Panc1 (cell line): Measurements from ENCODE around the gene LRRK1. TPM values are rescaled to one million over a fixed set of nuclear protein-coding genes. Genes with fewer than 3 reads are reported as not detected.

Experiments used
- ATAC-seq: fragments of 200-7000 bp; cut with Tn5 transposase; 2 replicates; pipeline ENCODE4 v1.9.1; 2020; ENCODE audit warnings: mild to moderate bottlenecking, moderate library complexity
- BruUV-seq: library from RNA; stranded (reverse); fragments of 400-500 nt; replicated peaks from 2 replicates; lab custom pipeline; 2021; lab: Mats Ljungman, UMichigan
- CTCF ChIA-PET: fragments of 300-600 bp; sonication (Branson Sonifier 250); formaldehyde crosslinking; loops from one replicate; lab custom pipeline; 2022; ENCODE audit warnings: antibody characterized with exemption; lab: Charles Lee
- POLR2A ChIA-PET: fragments of 300-600 bp; sonication (Branson Sonifier 250); formaldehyde crosslinking; loops from one replicate; lab custom pipeline; 2022; ENCODE audit warnings: antibody characterized with exemption; lab: Charles Lee
- DNase-seq: peaks from one replicate; pipeline ENCODE4 v3.0.0-alpha.2; 2010; ENCODE audit warnings: low read depth, low spot score
- H3K27ac ChIP-seq: 2 replicates; pipeline ENCODE4 v1.5.1; 2011; ENCODE audit warnings: mild to moderate bottlenecking, low read length, inconsistent platforms
- H3K27me3 ChIP-seq: fragments of 200-500 bp; sonication (Bioruptor generic); 2 replicates; pipeline ENCODE4 v1.6.0; 2014; ENCODE audit warnings: low read length, inconsistent platforms; ENCODE audit not compliant: control insufficient read depth, insufficient read depth
- H3K36me3 ChIP-seq: fragments of 200-500 bp; sonication (Bioruptor generic); 2 replicates; pipeline ENCODE4 v1.5.1; 2014; ENCODE audit warnings: inconsistent platforms, mild to moderate bottlenecking, low read length, moderate library complexity; ENCODE audit not compliant: control insufficient read depth, insufficient read depth
- H3K4me1 ChIP-seq: 2 replicates; pipeline ENCODE4 v1.5.1; 2011; ENCODE audit warnings: inconsistent platforms, mild to moderate bottlenecking, low read length, moderate library complexity; ENCODE audit not compliant: control insufficient read depth, insufficient read depth
- H3K4me3 ChIP-seq, 2 experiments: 2 replicates each; pipeline ENCODE4 v1.5.1; 2011 to 2012; ENCODE audit warnings: low read depth in 2 of 2, low read length in 2 of 2, mild to moderate bottlenecking in 2 of 2, inconsistent platforms in 1 of 2, moderate library complexity in 1 of 2
- H3K9me3 ChIP-seq: fragments of 200-500 bp; sonication (Bioruptor generic); 2 replicates; pipeline ENCODE4 v1.5.1; 2014; ENCODE audit warnings: low read depth, mild to moderate bottlenecking, inconsistent platforms, low read length, moderate library complexity; ENCODE audit not compliant: control insufficient read depth, insufficient read depth
- POLR2AphosphoS5 ChIP-seq: IDR thresholded peaks from 2 replicates; pipeline ENCODE4 v1.6.1; 2012; ENCODE audit warnings: mild to moderate bottlenecking, low read depth, low read length, moderate library complexity
- REST ChIP-seq, 2 experiments: IDR thresholded peaks; 2 replicates each; pipeline ENCODE4 v1.6.1; 2011 to 2012; ENCODE audit warnings: low read depth in 2 of 2, control low read depth in 1 of 2, low read length in 1 of 2, mild to moderate bottlenecking in 1 of 2, moderate library complexity in 1 of 2; ENCODE audit not compliant: insufficient read depth in 1 of 2
- SIN3A ChIP-seq: IDR thresholded peaks from 2 replicates; pipeline ENCODE4 v1.6.1; 2012; ENCODE audit warnings: low read depth, mild to moderate bottlenecking, low read length, moderate library complexity, borderline replicate concordance; ENCODE audit not compliant: insufficient read depth
- TCF7L2 ChIP-seq: IDR thresholded peaks from 2 replicates; pipeline ENCODE4 v1.6.1; 2011; ENCODE audit warnings: mild to moderate bottlenecking, low read depth, low read length, inconsistent platforms
- in situ Hi-C: cut with HindIII; loops from 2 replicates; pipeline ENCODE4 v1.10.0; 2016; ENCODE audit warnings: low sequenced_read_pairs, low pct_unique_long_range_greater_than_20kb
- intact Hi-C: fragments of 100-400 bp; cut with micrococcal nuclease; formaldehyde crosslinking; loops from one replicate; pipeline ENCODE4 v1.10.0; 2022; ENCODE audit not compliant: unreplicated experiment
- total RNA-seq: library from RNA; stranded (reverse); gene quantifications from one replicate; pipeline ENCODE4 v1.2.1, GENCODE V29; 2021; ENCODE audit not compliant: unreplicated experiment
- TF ChIP-seq, protein P1 (sequence below): fragments of 450-650 bp; IDR thresholded peaks from 2 replicates; pipeline ENCODE4 v1.5.1; 2017; ENCODE audit warnings: mild to moderate bottlenecking

LRRK1 gene
- total RNA-seq, 1 experiment from 2014 or later = 88.0 TPM

- BruUV-seq = no TSS peak
- in situ Hi-C loops = no loop called here
- H3K36me3 ChIP-seq = peaks cover 21% of the 10 kb centered on the region
- peaks cover 47% of the 10 kb centered on the region for H3K4me1 ChIP-seq
- TF ChIP-seq POLR2AphosphoS5 = no peak
- TF ChIP-seq, protein P1, sequence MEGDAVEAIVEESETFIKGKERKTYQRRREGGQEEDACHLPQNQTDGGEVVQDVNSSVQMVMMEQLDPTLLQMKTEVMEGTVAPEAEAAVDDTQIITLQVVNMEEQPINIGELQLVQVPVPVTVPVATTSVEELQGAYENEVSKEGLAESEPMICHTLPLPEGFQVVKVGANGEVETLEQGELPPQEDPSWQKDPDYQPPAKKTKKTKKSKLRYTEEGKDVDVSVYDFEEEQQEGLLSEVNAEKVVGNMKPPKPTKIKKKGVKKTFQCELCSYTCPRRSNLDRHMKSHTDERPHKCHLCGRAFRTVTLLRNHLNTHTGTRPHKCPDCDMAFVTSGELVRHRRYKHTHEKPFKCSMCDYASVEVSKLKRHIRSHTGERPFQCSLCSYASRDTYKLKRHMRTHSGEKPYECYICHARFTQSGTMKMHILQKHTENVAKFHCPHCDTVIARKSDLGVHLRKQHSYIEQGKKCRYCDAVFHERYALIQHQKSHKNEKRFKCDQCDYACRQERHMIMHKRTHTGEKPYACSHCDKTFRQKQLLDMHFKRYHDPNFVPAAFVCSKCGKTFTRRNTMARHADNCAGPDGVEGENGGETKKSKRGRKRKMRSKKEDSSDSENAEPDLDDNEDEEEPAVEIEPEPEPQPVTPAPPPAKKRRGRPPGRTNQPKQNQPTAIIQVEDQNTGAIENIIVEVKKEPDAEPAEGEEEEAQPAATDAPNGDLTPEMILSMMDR = no peak
- DNase-seq (no peak), ATAC-seq (no peak)
- peak overlapping the region; percentile 99 for H3K27ac ChIP-seq
- H3K27me3 ChIP-seq = no peaks in the 10 kb centered on the region
- intact Hi-C loops = loop anchor here (2.0 kb wide), 1 partner anchor 36 kb away; no protein-coding TSS in a partner anchor
- H3K9me3 ChIP-seq = peaks cover 1% of the 10 kb centered on the region
- ChIA-PET CTCF (interaction anchor here (0.6 to 5.5 kb wide), 2 partner anchors 87 to 127 kb away, joined by 3 to 48 read pairs; no protein-coding TSS in a partner anchor), POLR2A (interaction anchor here (0.5 to 1.0 kb wide), 2 partner anchors 10 to 45 kb away, joined by 3 to 5 read pairs; no protein-coding TSS in a partner anchor)
- peak overlapping the region; percentile 69 for H3K4me3 ChIP-seq
These were observed 1.5 kb downstream of the LRRK1 start for GRCh38 chr15:100920516-100921135.

DNA sequence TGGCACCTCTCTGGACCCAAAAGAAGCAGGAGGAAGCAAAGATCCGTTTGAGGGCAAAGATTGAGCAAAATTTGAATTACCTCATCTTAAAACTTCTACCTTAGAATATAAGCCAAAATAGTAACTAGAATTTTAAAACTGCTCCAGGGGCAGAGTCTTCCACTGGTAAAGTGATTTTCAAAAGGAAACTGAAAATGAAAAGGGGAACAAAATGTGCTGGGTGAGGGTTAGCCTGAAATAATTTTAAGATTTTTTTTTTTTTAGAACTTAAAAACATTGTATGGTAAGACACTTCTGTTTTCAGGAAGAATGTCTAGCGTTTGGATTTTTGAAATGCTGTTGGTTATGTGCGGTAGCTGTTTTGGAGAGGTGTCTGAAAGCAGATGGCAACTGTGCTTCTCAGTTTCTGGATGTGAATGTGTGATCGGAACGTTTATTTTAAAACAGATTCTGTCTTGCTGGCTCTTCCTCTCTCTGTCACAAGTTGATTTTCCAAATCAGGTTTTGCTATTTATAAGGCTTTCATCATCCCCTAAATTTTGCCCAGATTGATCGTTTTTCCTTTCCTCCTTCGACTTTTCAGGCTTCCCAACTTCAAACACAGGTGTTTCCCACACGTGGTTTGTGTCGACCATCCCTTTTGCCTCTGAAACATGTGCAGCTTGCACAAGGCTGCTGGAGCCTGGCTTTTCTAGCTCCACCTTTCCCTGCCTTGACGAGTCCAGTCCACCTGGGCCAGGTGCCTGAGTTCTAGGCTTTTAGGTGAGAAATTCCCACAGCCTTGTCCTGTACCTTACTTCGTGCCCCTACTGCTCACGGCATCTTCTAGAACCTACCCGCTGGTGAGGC, 3.3 kb downstream of the LRRK1 start:
- TF ChIP-seq POLR2AphosphoS5 (no peak), SIN3A (no peak), REST (IDR thresholded peaks at IDR 0.05; ENCODE audit: insufficient read depth in 1 of 2, low read depth in 2 of 2, low read length in 1 of 2) (no peak), TCF7L2 (no peak)
- TF ChIP-seq, protein P1 = no peak
- intact Hi-C loops = no loop called here
- BruUV-seq = TSS peak; percentile 38
- peak overlapping the region; percentile 99 for H3K27ac ChIP-seq
- peaks cover 41% of the 10 kb centered on the region for H3K4me1 ChIP-seq
- POLR2A ChIA-PET = no interaction called here
- no peak overlapping the region for H3K4me3 ChIP-seq
- in situ Hi-C loops = no loop called here
- CTCF ChIA-PET = no interaction called here
- H3K27me3 ChIP-seq = no peaks in the 10 kb centered on the region
- H3K9me3 ChIP-seq = no peaks in the 10 kb centered on the region
- DNase-seq (no peak), ATAC-seq (no peak)
- peaks cover 13% of the 10 kb centered on the region; the same call in 1 of the 2 replicates for H3K36me3 ChIP-seq
